K562 (cell line): ENCODE results near the gene FAM89B. TPM values are rescaled to one million over a fixed set of nuclear protein-coding genes. Genes with fewer than 3 reads are reported as not detected.
A peak's percentile ranks its signal among the peaks of the same experiment; 100 is the strongest.

Experiments used
- ATAC-seq: fragments of 200-7000 bp; cut with Tn5 transposase; 3 replicates; pipeline ENCODE4 v1.9.1; 2020; ENCODE audit warnings: moderate library complexity
- BruUV-seq: library from RNA; stranded (reverse); fragments of 400-500 nt; replicated peaks from 2 replicates; lab custom pipeline; 2021; lab: Mats Ljungman, UMichigan
- CTCF ChIA-PET: fragments of 300-600 bp; formaldehyde crosslinking; extraction: SDS; loops from one replicate; lab custom pipeline; 2021; ENCODE audit warnings: low intra/inter-chr PET ratio; lab: Yijun Ruan, JAX
- POLR2A ChIA-PET: fragments of 300-600, 350-650 bp; sonication (Branson Sonifier 250); formaldehyde crosslinking; extraction: SDS; loops from one replicate; lab custom pipeline; 2021; ENCODE audit warnings: antibody characterized with exemption, inconsistent platforms; lab: Yijun Ruan, JAX
- DNase-seq, 4 experiments: peaks; one replicate each; pipeline versions ENCODE4 v3.0.0 to v3.0.0-alpha.2; 2011 to 2018; ENCODE audit warnings: low spot score in 3 of 4, mixed read lengths in 3 of 4; ENCODE audit errors: extremely low read depth in 1 of 4
- FAIRE-seq: peaks from 2 replicates; lab custom pipeline; 2011; peaks lifted over from hg19 to GRCh38; lab: Jason Lieb, UNC
- H2AFZ ChIP-seq: 2 replicates; pipeline ENCODE4 v1.6.0; 2011; ENCODE audit warnings: low read depth, low read length, control low read depth, inconsistent platforms
- H3K27ac ChIP-seq: fragments of 200-600 bp; 3 replicates; pipeline ENCODE4 v1.8.0; 2011; ENCODE audit warnings: low read depth, mild to moderate bottlenecking, control low read depth, inconsistent platforms, low read length, moderate library complexity, mixed read lengths; ENCODE audit errors: extremely low read depth
- H3K27me3 ChIP-seq, 2 experiments: fragments of 300-600 bp in 1 of 2; 2 replicates in 1 of 2; 3 replicates in 1 of 2; pipeline versions ENCODE4 v1.6.0 to v1.8.0; 2011; ENCODE audit warnings: inconsistent platforms in 2 of 2, low read length in 2 of 2, mild to moderate bottlenecking in 1 of 2, mixed read lengths in 1 of 2, moderate library complexity in 1 of 2; ENCODE audit not compliant: control insufficient read depth in 2 of 2, insufficient read depth in 2 of 2
- H3K36me3 ChIP-seq: fragments of 300-600 bp; 3 replicates; pipeline ENCODE4 v1.8.0; 2011; ENCODE audit warnings: mild to moderate bottlenecking, low read length, inconsistent platforms; ENCODE audit not compliant: control insufficient read depth, insufficient read depth
- H3K4me1 ChIP-seq, 2 experiments: fragments of 200-600 bp in 1 of 2; replicated peaks in 1 of 2; 2 replicates in 1 of 2; 3 replicates in 1 of 2; pipeline versions ENCODE4 v1.5.1 to v1.8.0; 2011; ENCODE audit warnings: inconsistent platforms in 2 of 2, low read length in 2 of 2, mild to moderate bottlenecking in 1 of 2, mixed read lengths in 1 of 2, moderate library complexity in 1 of 2; ENCODE audit not compliant: control insufficient read depth in 2 of 2, insufficient read depth in 2 of 2
- H3K4me2 ChIP-seq: 2 replicates; pipeline ENCODE4 v1.6.1; 2011; ENCODE audit warnings: low read length, control low read depth, inconsistent platforms, mixed read lengths; ENCODE audit not compliant: insufficient read depth
- H3K4me3 ChIP-seq: fragments of 200-600 bp; sonication (generic), shearing (Covaris generic); 2 replicates; pipeline ENCODE4 v1.5.1; 2016; ENCODE audit warnings: control low read depth, inconsistent platforms
- H3K79me2 ChIP-seq: fragments of 200-600 bp; 3 replicates; pipeline ENCODE4 v1.8.0; 2011; ENCODE audit warnings: low read length, inconsistent platforms; ENCODE audit not compliant: control insufficient read depth, insufficient read depth
- H3K9ac ChIP-seq, 2 experiments: 2 replicates each; pipeline versions ENCODE4 v1.6.0 to v1.6.1; 2011; ENCODE audit warnings: low read depth in 2 of 2, low read length in 2 of 2, control low read depth in 1 of 2, inconsistent platforms in 1 of 2, mild to moderate bottlenecking in 1 of 2, mixed read lengths in 1 of 2; ENCODE audit not compliant: insufficient read depth in 1 of 2
- H3K9me1 ChIP-seq: one replicate; pipeline ENCODE4 v1.6.0; 2011; ENCODE audit warnings: inconsistent platforms, mild to moderate bottlenecking, low read length, moderate library complexity; ENCODE audit not compliant: control insufficient read depth, insufficient read depth
- H3K9me3 ChIP-seq: replicated peaks from 2 replicates; pipeline ENCODE4 v1.5.1; 2011; ENCODE audit warnings: low read depth, low read length, inconsistent platforms; ENCODE audit not compliant: control insufficient read depth, insufficient read depth
- H4K20me1 ChIP-seq: replicated peaks from 2 replicates; pipeline ENCODE4 v1.6.1; 2011; ENCODE audit warnings: low read length, inconsistent platforms, mixed read lengths; ENCODE audit not compliant: control insufficient read depth, insufficient read depth
- ASH1L ChIP-seq: fragments of 450-650 bp; IDR thresholded peaks from 2 replicates; pipeline ENCODE4 v1.6.1; 2018; ENCODE audit warnings: borderline replicate concordance, mild to moderate bottlenecking, low read depth; ENCODE audit not compliant: partially characterized antibody
- FOSL1 ChIP-seq: fragments of 200-800 bp; sonication (Bioruptor generic); conservative IDR thresholded peaks from 2 replicates; pipeline ENCODE4 v1.6.1; 2016; ENCODE audit warnings: missing genetic modification characterization, missing compliant biosample characterization
- GTF2A2 ChIP-seq: IDR thresholded peaks from 2 replicates; pipeline ENCODE4 v1.6.1; 2016; ENCODE audit warnings: mild to moderate bottlenecking, missing genetic modification characterization, missing compliant biosample characterization
- NONO ChIP-seq, 2 experiments: fragments of 200-400 bp in 1 of 2; fragments of 450-650 bp in 1 of 2; formaldehyde crosslinking in 1 of 2; IDR thresholded peaks; 2 replicates each; pipeline ENCODE4 v1.6.1; 2017; ENCODE audit warnings: low read depth in 2 of 2, mild to moderate bottlenecking in 2 of 2, moderate library complexity in 2 of 2, low read length in 1 of 2
- POLR2G ChIP-seq: fragments of 200-400 bp; formaldehyde crosslinking; IDR thresholded peaks from 2 replicates; pipeline ENCODE4 v1.6.1; 2017; ENCODE audit warnings: low read depth, mild to moderate bottlenecking, antibody characterized with exemption, low read length, moderate library complexity
- RBFOX2 ChIP-seq: fragments of 200-400 bp; formaldehyde crosslinking; IDR thresholded peaks from 2 replicates; pipeline ENCODE4 v1.6.1; 2017; ENCODE audit warnings: low read depth, mild to moderate bottlenecking, low read length, moderate library complexity
- TAF15 ChIP-seq: fragments of 200-400 bp; formaldehyde crosslinking; IDR thresholded peaks from 2 replicates; pipeline ENCODE4 v1.6.1; 2017; ENCODE audit warnings: mild to moderate bottlenecking, low read depth, low read length, moderate library complexity
- TEAD2 ChIP-seq: fragments of 450-650 bp; IDR thresholded peaks from 2 replicates; pipeline ENCODE4 v1.6.1; 2016; ENCODE audit warnings: missing genetic modification characterization, control low read depth, missing compliant biosample characterization
- ZFP1 ChIP-seq: fragments of 450-650 bp; formaldehyde crosslinking; IDR thresholded peaks from 2 replicates; pipeline ENCODE4 v1.4.0; 2020; ENCODE audit warnings: mild to moderate bottlenecking, mixed read lengths
- ZNF449 ChIP-seq: fragments of 250-450 bp; sonication (Bioruptor Pico); IDR thresholded peaks from 2 replicates; pipeline ENCODE4 v1.8.0; 2022; ENCODE audit warnings: moderate library complexity, mild to moderate bottlenecking, inconsistent platforms
- ZSCAN29 ChIP-seq: fragments of 450-650 bp; IDR thresholded peaks from 2 replicates; pipeline ENCODE4 v1.6.1; 2017
- WGBS: fragments of 100-300 bp; shearing (Covaris generic); methylation state at CpG from one replicate; pipeline ENCODE4 v1.1.6; 2016; ENCODE audit warnings: low coverage, mixed read lengths; ENCODE audit not compliant: insufficient coverage; ENCODE audit errors: missing lambda C conversion rate; 5-methylcytosine and 5-hydroxymethylcytosine counted together
- in situ Hi-C: fragments of 300-500 bp; cut with MboI; formaldehyde crosslinking; loops from 4 replicates; pipeline ENCODE4 v1.15.0; 2018; ENCODE audit warnings: inconsistent platforms, mixed read lengths
- intact Hi-C: fragments of 100-400 bp; cut with micrococcal nuclease; formaldehyde crosslinking; loops from 2 replicates; pipeline ENCODE4 v1.14.2; 2022
- polyA plus RNA-seq, 8 experiments: library from polyadenylated mRNA; depleted of rRNA in 4 of 8; stranded (reverse) in 5 of 8; unstranded in 3 of 8; fragments of >200 nt; fragmentation: Nextera tagmentation in 2 of 8; fragmentation: Illumina TruSeq in 1 of 8; extraction: Ambion mirVana in 2 of 8; extraction: Trizol in 1 of 8; gene quantifications; 2 replicates each; pipeline versions ENCODE4 v1.2.1 to v1.2.3, GENCODE V29; 2011 to 2014; ENCODE audit warnings: inconsistent platforms in 1 of 8, missing spikeins in 1 of 8
- total RNA-seq, 7 experiments: library from RNA; depleted of rRNA in 6 of 7; stranded (reverse); fragments of >200 nt in 6 of 7; fragmentation: Illumina TruSeq in 2 of 7; extraction: Trizol in 2 of 7; gene quantifications; 2 replicates each; pipeline versions ENCODE4 v1.2.1 to v1.2.3, GENCODE V29; 2011 to 2021; ENCODE audit warnings: low replicate concordance in 1 of 7
- TF ChIP-seq, protein P1 (sequence below): fragments of 250-450 bp; sonication (Bioruptor Pico); IDR thresholded peaks from 2 replicates; pipeline ENCODE4 v1.6.1; 2021; ENCODE audit warnings: mild to moderate bottlenecking

FAM89B gene
- total and polyA plus RNA-seq, 9 of the 15 experiments (the other 6 are each of a cell fraction or from before 2014, with no cell fraction given): 0.32 to 27.6 (median 11.9) TPM

DNA sequence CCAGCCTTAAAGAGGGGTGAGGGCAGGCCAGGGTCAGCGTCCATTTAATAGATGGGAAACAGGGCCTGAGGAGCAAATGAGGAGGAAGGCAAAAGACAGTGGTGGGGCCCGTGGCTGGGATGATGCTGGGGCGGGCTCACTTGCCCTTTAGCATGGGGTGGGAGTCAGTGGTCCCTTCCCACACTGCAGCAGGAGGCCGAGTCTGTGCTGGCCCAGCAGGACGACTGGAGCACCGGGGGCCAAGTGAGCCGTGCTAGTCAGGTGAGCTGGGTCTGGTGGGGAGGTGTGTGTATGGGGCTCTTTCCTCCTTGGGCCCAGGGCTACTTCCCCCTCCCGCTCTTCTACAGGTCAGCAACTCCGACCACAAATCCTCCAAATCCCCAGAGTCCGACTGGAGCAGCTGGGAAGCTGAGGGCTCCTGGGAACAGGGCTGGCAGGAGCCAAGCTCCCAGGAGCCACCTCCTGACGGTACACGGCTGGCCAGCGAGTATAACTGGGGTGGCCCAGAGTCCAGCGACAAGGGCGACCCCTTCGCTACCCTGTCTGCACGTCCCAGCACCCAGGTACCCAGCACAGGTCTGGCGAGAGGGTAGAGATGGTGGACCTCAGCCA lies 34.6 kb upstream of the FAM89B start:
- Histone ChIP-seq H3K36me3 (peaks cover 60% of the 10 kb centered on the region; the same call in 1 of the 3 replicates), H3K9me3 (no peaks in the 10 kb centered on the region), H3K27ac (no peak overlapping the region), H3K4me3 (no peak overlapping the region)
- no peak for FAIRE-seq
- CTCF ChIA-PET: no interaction called here
- intact Hi-C loops: no loop called here
- ATAC-seq: no peak
- TF ChIP-seq FOSL1 (tag): no peak
- no peak for TF ChIP-seq ZSCAN29
- TF ChIP-seq GTF2A2 (tag): no peak
- TF ChIP-seq TEAD2 (tag): no peak
- no peak for TF ChIP-seq TAF15
- no peak for TF ChIP-seq ASH1L
- no peak for TF ChIP-seq ZNF449 (CRISPR knock-in tag)
- TF ChIP-seq NONO (IDR thresholded peaks at IDR 0.05; ENCODE audit: low read depth in 2 of 2, low read length in 1 of 2): no peak
- TF ChIP-seq RBFOX2: peak; percentile 6; the same call in 1 of the 2 replicates
- peak; percentile 49; the same call in 1 of the 2 replicates for TF ChIP-seq POLR2G
- TF ChIP-seq ZFP1: no peak
- TF ChIP-seq, protein P1, sequence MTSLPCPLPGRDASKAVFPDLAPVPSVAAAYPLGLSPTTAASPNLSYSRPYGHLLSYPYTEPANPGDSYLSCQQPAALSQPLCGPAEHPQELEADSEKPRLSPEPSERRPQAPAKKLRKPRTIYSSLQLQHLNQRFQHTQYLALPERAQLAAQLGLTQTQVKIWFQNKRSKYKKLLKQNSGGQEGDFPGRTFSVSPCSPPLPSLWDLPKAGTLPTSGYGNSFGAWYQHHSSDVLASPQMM (CRISPR knock-in tag): no peak
- TF ChIP-seq, all 486 proteins: peak for 2
- Histone ChIP-seq H4K20me1 (no peaks in the 10 kb centered on the region), H3K79me2 (no peaks in the 10 kb centered on the region; the same call in 2 of the 3 replicates), H3K4me2 (no peak overlapping the region), H2AFZ (no peak overlapping the region), H3K9ac (0 out of 4 replicates have a peak overlapping the region, but pooled peaks of 1 of the 2 experiments have one; percentile 26), H3K27me3 (no peaks in the 10 kb centered on the region), H3K9me1 (no peaks in the 10 kb centered on the region), H3K4me1 (peaks cover 9 to 48% of the 10 kb centered on the region in 2 experiments)
- POLR2A ChIA-PET: interaction anchor here (0.7 to 6.5 kb wide), 7 partner anchors 9 to 115 kb away, joined by 3 to 48 read pairs (median 4); partner anchors contain the start of genes MALAT1, NEAT1 and SCYL1
- DNase-seq: no peak
- BruUV-seq: no TSS peak
- 90% methylated on average over 17 of the region's 18 CpGs for WGBS
- in situ Hi-C loops: no loop called here
